Measurements from ENCODE around the gene PNRC2. TPM values are rescaled to one million over a fixed set of nuclear protein-coding genes. Genes with fewer than 3 reads are reported as not detected.

PNRC2 gene
- total and polyA plus RNA-seq, 2 of the 13 experiments (the other 11 are each of a cell fraction or from before 2014, with no cell fraction given): 74.9 to 97.5 TPM

DNA sequence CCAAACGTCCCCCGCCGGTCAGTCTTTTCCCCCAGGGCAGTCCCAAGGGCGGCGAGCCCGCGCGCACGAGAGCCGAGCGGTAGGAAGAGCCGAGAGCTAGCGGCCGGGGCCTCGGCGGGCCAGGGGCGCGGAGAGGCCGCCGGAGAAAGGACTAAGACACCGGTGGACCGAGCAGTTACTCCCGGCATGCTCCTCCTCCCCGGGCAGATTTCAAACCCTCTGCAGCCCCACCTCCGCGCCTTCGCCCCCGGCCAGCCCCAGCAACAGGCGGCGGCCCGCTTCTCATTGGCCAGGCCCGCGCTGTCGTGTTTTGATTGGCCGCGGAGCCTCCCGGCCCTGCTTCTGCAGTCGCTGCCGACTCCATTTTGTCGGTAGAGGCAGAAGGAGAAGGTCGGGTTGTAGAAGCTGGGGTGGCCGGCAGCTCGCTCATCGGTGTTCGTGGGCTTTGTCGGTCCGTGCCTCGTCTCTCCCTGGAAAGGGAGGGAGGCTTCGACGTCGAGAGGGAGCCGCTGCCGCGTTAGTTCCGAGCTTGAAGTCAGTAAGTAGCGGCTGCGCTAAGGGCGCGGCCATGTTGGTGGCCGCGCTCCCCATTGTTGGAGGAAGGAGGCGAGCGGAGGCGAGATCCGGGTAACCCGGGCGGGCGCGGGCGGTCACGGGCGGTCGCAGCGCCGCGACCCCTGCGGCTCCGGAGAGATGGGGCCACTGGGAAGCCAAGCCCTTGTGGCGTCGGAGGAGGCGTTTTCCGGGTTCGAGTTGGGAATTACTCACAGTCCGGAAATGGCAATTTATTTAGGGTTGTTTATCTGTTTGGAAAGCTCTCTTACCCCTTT is at the start of gene PNRC2 (continued):
- TF ChIP-seq REPIN1 (CRISPR knock-in tag; IDR thresholded peaks at IDR 0.05; ENCODE audit: borderline replicate concordance, low read depth) (peak; percentile 59), GFI1 (CRISPR knock-in tag; IDR thresholded peaks at IDR 0.05; ENCODE audit: borderline replicate concordance) (peak; percentile 39; the same call in 1 of the 2 replicates), MYC (CRISPR knock-in tag; IDR thresholded peaks at IDR 0.05; ENCODE audit: borderline replicate concordance) (peak; percentile 77), XRCC5 (optimal IDR thresholded peaks at IDR 0.05; ENCODE audit: low read length) (no peak), KAT7 (CRISPR knock-in tag; IDR thresholded peaks at IDR 0.05; ENCODE audit: borderline replicate concordance) (peak; percentile 94), SP4 (CRISPR knock-in tag; IDR thresholded peaks at IDR 0.05) (peak; percentile 75), ZNF263 (CRISPR knock-in tag; IDR thresholded peaks at IDR 0.05) (no peak), MIER3 (CRISPR knock-in tag; IDR thresholded peaks at IDR 0.05; ENCODE audit: borderline replicate concordance) (peak; percentile 90; the same call in 1 of the 2 replicates), TOPORS (CRISPR knock-in tag; IDR thresholded peaks at IDR 0.05) (peak; percentile 61; the same call in 1 of the 2 replicates), SMAD3 (CRISPR knock-in tag; IDR thresholded peaks at IDR 0.05) (no peak), HDAC6 (IDR thresholded peaks at IDR 0.05; ENCODE audit: low read depth, low read length) (no peak), RAD21 (CRISPR knock-in tag; IDR thresholded peaks at IDR 0.05) (no peak; the same call in 1 of the 2 replicates), GATAD2A (CRISPR knock-in tag; IDR thresholded peaks at IDR 0.05) (peak; percentile 52), SIN3B (IDR thresholded peaks at IDR 0.05; ENCODE audit: low read length) (peak; percentile 75)
- TF ChIP-seq, protein P1, sequence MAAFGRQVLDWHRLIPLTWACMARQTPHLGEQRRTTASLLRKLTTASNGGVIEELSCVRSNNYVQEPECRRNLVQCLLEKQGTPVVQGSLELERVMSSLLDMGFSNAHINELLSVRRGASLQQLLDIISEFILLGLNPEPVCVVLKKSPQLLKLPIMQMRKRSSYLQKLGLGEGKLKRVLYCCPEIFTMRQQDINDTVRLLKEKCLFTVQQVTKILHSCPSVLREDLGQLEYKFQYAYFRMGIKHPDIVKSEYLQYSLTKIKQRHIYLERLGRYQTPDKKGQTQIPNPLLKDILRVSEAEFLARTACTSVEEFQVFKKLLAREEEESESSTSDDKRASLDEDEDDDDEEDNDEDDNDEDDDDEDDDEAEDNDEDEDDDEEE (CRISPR knock-in tag; IDR thresholded peaks at IDR 0.05): peak; percentile 60; the same call in 1 of the 2 replicates
- TF ChIP-seq, protein P2, sequence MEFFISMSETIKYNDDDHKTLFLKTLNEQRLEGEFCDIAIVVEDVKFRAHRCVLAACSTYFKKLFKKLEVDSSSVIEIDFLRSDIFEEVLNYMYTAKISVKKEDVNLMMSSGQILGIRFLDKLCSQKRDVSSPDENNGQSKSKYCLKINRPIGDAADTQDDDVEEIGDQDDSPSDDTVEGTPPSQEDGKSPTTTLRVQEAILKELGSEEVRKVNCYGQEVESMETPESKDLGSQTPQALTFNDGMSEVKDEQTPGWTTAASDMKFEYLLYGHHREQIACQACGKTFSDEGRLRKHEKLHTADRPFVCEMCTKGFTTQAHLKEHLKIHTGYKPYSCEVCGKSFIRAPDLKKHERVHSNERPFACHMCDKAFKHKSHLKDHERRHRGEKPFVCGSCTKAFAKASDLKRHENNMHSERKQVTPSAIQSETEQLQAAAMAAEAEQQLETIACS (CRISPR knock-in tag; IDR thresholded peaks at IDR 0.05): no peak; the same call in 1 of the 2 replicates
- TF ChIP-seq, protein P3, sequence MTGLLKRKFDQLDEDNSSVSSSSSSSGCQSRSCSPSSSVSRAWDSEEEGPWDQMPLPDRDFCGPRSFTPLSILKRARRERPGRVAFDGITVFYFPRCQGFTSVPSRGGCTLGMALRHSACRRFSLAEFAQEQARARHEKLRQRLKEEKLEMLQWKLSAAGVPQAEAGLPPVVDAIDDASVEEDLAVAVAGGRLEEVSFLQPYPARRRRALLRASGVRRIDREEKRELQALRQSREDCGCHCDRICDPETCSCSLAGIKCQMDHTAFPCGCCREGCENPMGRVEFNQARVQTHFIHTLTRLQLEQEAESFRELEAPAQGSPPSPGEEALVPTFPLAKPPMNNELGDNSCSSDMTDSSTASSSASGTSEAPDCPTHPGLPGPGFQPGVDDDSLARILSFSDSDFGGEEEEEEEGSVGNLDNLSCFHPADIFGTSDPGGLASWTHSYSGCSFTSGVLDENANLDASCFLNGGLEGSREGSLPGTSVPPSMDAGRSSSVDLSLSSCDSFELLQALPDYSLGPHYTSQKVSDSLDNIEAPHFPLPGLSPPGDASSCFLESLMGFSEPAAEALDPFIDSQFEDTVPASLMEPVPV (CRISPR knock-in tag; IDR thresholded peaks at IDR 0.05): 0 out of 2 replicates have a peak, but pooled peaks have one; percentile 83
- TF ChIP-seq, protein P4, sequence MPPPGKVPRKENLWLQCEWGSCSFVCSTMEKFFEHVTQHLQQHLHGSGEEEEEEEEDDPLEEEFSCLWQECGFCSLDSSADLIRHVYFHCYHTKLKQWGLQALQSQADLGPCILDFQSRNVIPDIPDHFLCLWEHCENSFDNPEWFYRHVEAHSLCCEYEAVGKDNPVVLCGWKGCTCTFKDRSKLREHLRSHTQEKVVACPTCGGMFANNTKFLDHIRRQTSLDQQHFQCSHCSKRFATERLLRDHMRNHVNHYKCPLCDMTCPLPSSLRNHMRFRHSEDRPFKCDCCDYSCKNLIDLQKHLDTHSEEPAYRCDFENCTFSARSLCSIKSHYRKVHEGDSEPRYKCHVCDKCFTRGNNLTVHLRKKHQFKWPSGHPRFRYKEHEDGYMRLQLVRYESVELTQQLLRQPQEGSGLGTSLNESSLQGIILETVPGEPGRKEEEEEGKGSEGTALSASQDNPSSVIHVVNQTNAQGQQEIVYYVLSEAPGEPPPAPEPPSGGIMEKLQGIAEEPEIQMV (CRISPR knock-in tag; IDR thresholded peaks at IDR 0.05; ENCODE audit: low read depth): peak; percentile 79
- TF ChIP-seq, protein P5, sequence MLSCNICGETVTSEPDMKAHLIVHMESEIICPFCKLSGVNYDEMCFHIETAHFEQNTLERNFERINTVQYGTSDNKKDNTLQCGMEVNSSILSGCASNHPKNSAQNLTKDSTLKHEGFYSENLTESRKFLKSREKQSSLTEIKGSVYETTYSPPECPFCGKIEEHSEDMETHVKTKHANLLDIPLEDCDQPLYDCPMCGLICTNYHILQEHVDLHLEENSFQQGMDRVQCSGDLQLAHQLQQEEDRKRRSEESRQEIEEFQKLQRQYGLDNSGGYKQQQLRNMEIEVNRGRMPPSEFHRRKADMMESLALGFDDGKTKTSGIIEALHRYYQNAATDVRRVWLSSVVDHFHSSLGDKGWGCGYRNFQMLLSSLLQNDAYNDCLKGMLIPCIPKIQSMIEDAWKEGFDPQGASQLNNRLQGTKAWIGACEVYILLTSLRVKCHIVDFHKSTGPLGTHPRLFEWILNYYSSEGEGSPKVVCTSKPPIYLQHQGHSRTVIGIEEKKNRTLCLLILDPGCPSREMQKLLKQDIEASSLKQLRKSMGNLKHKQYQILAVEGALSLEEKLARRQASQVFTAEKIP (CRISPR knock-in tag; IDR thresholded peaks at IDR 0.05; ENCODE audit: borderline replicate concordance): no peak
- TF ChIP-seq, protein P6, sequence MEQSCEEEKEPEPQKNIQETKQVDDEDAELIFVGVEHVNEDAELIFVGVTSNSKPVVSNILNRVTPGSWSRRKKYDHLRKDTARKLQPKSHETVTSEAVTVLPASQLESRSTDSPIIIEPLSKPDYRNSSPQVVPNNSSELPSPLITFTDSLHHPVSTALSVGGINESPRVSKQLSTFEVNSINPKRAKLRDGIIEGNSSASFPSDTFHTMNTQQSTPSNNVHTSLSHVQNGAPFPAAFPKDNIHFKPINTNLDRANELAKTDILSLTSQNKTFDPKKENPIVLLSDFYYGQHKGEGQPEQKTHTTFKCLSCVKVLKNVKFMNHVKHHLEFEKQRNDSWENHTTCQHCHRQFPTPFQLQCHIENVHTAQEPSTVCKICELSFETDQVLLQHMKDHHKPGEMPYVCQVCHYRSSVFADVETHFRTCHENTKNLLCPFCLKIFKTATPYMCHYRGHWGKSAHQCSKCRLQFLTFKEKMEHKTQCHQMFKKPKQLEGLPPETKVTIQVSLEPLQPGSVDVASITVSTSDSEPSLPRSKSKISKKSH (CRISPR knock-in tag; IDR thresholded peaks at IDR 0.05; ENCODE audit: borderline replicate concordance): no peak; the same call in 1 of the 2 replicates
